ENCODE measurements around the gene GFAP.

- TF ChIP-seq CTCF (IDR thresholded peaks at IDR 0.05), result no peak
- TF ChIP-seq POLR2A (IDR thresholded peaks at IDR 0.05), result no peak
- TF ChIP-seq EP300 (IDR thresholded peaks at IDR 0.05), result no peak
Measured at GRCh38 chr17:44940768-44941167, 25.5 kb upstream of the GFAP start.
